Left ventricle myocardium superior (tissue), 1 donor: ENCODE data around the gene PRELP. TPM values are rescaled to one million over a fixed set of nuclear protein-coding genes. Genes with fewer than 3 reads are reported as not detected.
"Not testable (repeated sequence)": the region's sequence is repeated elsewhere in the genome, so short reads cannot be mapped to it uniquely, and the experiment has no call there.

ENCODE experiments used
- ATAC-seq: fragments of 200-7000 bp; cut with Tn5 transposase; one replicate; pipeline ENCODE4 v1.9.1; 2020; ENCODE audit warnings: mild to moderate bottlenecking, moderate library complexity
- DNase-seq: peaks from one replicate; pipeline ENCODE4 v3.0.0-alpha.2; 2020
- intact Hi-C: fragments of 100-400 bp; cut with micrococcal nuclease; formaldehyde crosslinking; loops from one replicate; pipeline ENCODE4 v1.11.0; 2022
- long read RNA-seq: library from polyadenylated mRNA; unstranded; transcript quantifications from one replicate; pipeline ENCODE4 v2.0.0, GENCODE V29; 2021
- total RNA-seq: library from RNA; stranded (reverse); fragmentation: NEBNext Ultra II Directional; extraction: Animal tissue kit (Norgen Biotek cat#: 25700); gene quantifications from one replicate; pipeline ENCODE4 v1.2.1, GENCODE V29; 2021
- donor health status: DM: no; HTN: yes; CAD: no; lungs with severe emphysema.

The PRELP gene
- 22.5 TPM for total RNA-seq
- long read RNA-seq, full-length matches to known transcripts: 17 of 41 reads
- long read RNA-seq, partial matches to known transcripts: 11 of 41 reads
- long read RNA-seq, other reads (novel, unspliced or antisense): 13 of 41 reads

DNA sequence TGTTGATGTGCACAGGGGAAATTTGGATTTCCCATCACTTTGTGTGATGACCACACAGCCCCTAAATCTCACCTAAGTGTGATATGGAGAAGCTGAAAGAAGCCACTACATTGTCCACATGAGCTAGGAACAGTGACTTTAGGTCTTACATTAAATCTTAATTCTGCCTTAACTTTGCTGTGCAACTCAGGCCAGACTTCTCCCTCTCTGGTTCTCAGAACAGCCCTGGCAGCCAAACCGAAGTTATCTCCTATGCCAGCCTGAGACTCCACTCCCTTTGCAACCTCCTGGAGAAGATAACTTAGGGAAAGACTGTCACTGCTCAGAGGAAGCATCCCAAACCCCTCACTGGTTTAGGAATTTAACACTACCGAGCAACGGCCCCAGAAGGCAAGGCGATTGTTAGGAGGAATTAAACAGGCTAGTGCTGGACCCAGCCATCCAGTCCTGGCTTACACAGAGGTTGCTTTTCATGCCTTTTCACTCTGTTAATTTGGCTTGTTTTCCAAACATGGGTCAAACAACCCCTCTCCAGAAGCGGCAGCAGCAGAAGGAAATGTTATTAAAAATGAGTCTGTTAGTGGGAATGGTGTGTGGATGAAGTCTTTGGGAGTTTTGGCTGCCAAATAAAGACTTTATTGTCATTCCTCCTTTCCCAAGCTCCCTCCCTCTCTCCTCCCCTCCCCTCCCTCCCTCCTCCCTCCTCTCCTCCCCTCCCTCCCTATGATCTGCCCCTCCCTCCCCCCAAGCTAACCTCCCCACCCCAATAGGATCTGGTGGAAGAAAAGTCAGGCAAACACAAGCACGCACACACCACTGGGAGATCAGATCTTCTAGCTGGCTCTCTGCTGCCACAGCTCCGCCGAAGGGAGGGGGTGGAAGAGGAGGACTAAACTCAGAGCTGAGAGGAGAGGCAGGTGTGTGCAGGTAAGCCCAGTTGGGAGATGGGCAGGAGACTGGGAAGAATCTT, at the start of gene PRELP:
TSS of gene PRELP (plus strand) at position 795 of the 970 bp plus-strand sequence. CDS start 7,379 bp downstream, outside the sequence.
- intact Hi-C loops: no loop called here
- ATAC-seq (peak; percentile 78), DNase-seq (peak; percentile 52)

DNA sequence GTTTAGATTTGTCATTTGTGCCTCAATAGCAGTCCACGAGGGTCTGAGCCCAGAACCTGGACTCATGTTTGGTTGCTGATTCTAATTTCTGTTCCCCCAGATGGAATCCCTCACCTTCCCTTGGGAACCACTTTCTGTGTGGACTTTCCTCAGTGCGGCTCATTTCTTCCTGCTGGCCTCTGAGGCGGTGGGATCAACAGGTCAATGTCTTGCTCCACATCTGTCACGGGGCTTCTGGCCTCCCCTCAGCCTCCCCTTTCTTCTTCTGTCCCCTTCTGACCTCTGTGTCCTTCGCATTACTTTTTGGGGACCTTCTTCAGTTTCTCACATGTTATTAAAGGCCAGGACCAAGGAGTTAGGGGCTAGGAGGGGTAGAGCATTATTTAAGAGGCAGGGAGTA, 49.2 kb upstream of the PRELP start:
- ATAC-seq: no peak
- intact Hi-C loops: no loop called here

DNA sequence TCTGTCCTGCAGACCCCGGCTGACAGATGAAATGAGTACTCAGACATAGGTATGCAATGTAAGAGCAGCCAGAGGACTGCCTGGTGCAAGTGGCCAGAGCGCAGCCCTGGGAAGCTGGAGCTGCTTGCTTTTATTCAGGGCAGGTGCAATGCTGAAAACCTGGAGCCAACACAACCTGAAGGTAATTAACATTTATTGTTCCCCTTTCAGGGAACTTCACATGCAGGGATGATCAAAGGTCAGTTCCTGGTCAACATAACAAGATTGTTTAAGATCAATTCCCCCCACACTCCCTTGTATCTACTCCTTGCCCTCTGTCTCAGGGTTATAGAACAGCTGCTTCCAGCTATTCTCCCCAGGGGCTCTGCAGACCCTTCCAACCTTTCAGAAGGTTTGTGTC, 48.7 kb upstream of the PRELP start:
- intact Hi-C loops: no loop called here
- DNase-seq: no peak
- no peak for ATAC-seq

More for the DNA sequence above, 49.2 kb upstream of the PRELP start:
- DNase-seq: no peak

DNA sequence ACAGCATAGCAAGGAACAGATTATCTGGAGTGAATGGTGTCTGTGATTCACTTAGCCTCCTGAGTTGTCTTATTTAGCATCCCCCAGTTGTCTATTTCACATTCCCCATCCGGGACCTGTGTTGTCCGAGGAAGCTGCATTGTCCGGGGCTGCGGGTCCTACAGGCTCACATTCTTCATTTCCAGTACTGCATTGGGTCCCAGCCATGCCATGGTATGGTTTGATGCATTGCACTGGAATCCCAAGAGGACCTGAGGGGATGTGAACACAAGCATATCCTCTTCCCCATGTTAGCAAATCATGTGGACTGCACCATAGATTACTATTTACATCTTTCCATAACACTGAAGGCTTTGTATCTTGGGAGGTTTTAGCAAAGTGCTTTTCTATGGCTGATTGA, 48.2 kb upstream of the PRELP start:
- DNase-seq: no peak
- intact Hi-C loops: no loop called here
- no peak for ATAC-seq

DNA sequence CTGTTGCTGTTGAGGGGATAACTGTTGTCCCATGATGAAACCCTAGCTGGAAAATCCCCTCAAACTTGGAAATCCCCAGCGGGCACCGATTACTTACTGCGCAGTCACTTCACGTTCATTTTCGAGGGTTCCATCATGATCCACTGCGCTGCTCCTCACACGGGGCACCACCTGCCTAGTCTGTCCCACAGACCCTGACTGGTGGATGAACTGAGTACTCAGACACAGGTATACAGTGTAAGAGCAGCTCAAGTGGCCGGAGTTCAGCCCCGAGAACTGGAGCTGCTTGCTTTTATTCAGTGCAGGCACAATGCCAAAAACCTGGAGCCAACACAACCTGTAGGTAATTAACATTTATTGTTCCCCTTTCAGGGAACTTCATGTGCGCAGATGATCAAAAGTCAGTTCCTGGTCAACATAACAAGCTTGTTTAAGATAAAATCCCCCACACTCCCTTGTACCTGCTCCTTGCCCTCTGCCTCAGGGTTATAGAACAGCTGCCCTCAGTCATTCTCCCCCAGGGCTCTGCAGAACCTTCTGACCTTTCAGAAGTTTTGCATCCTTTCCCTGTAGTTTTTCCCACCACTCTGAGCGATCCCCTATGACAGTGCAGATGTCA, 46.5 kb upstream of the PRELP start:
- intact Hi-C loops: no loop called here
- no peak for ATAC-seq
- DNase-seq: no peak

DNA sequence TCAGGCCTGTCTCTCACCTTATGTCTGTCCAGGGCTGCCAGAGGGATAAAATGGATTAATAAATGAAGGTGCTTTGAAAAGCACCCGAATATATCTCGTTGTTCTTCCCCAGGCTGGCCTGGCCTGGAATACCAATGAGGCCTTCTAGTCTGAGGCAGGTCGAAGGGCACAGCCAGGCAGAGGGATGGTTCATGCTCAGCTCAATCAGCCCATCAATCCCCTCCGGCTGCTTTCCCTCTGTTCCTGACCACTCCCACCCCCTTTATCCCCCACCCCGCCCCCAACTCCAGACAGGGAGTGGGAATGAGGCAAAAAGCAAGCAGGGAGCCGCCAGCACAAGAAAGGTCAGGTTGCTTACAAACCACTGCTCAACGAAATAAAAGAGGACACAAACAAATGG, 40.0 kb upstream of the PRELP start:
- no peak for ATAC-seq
- intact Hi-C loops: no loop called here

DNA sequence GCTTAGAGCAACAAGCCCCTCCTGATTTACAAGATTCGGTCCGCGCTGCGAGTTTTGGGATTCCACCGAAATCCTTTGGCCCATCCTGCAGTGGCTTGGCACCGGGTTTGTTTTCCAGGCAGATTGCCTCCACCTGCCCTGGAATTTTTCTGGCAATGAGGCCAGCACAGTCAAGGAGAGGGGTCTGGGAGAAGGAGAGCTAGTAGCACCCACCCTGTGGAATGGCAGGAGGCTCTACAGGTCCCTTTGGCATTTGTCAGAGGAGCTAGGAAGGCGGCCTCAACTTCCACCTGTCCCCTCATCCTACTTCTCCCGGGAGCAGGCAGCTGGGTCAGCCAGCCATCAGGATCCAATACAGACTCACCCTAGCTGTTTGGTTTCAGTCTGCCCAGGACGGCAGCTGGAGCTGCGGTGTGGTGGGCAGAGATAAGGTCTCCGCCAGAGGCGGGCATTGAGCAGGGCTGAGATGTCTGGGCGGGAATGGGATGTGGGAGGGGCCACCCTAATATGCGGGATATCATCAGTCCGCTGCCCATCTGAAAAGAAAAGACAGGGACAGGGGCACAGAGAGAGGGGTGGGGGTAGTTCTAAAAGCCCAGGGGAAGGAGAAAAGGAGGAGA, 37.8 kb upstream of the PRELP start:
- no peak for ATAC-seq
- DNase-seq: no peak
- intact Hi-C loops: no loop called here

More for the DNA sequence above, 40.0 kb upstream of the PRELP start:
- DNase-seq: no peak

DNA sequence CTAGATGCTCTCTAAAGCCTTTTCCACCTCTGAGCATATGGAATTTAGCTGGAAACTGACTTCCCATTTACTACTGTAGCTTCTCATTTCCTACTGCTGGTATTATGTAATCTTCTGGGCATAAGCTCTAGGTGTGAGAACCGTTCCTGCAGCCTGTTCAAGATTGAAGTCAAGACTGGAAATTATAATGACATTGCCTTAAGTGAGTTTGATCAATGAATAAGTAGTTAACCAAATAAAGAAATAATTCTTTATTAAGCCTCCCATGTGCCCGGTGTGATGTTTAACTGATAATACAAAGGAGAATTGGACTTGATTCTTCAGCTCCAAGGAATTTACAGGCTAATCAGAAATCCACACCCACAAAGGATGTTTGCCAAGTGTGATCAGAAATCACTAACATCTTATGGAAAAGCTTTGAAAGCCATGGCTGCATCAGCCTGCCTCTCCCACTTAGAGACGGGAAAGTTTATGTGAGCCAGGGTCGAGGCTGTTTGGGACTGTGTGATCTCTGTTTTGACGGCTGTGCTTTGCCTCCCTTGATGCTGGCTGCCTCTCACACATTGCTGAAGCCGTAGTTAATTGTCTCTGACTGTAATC, 36.4 kb upstream of the PRELP start:
- DNase-seq (no peak), ATAC-seq (no peak)
- intact Hi-C loops: no loop called here

DNA sequence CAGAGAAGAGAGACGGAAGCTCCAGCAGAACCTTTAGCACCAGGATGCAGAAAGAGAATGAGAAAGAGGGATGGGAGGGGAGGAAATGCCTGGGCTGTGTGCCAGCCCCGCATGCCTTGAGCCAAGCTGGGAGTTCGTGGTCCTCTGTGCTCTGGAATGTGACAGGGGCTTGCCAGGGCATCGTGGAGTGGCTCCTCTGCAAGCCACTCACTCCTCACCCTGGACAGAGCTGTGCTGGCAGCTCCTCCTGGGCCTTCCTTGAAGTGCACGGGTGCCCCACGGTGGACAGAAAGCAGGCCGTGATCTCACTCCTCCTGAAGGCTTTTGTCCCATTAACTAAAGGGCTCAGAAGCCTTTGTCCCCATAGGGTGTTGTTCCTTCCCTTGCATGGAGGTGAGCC, 34.8 kb upstream of the PRELP start:
- peak; percentile 96 for ATAC-seq

DNA sequence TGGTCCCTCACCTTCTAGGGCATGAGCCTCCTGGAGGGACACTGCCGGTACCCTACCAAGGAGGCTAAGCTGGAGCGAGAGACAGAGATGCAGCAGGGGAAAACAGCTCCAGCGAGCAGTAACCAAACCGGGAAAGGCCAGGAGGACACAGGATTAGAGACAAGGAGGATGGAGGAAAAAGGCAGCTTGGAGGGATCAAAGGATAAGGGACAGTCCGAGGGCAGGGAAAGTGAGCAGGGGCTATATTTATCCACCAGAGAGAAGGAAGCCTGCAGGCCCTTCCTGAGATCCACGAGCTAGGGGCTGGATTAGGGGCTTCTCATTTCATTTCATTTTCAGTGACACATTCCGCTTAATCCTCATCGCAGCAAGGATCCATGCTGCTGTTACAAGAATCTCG, 33.8 kb upstream of the PRELP start:
- intact Hi-C loops: no loop called here
- ATAC-seq: no peak
- DNase-seq: no peak

More for the DNA sequence above, 34.8 kb upstream of the PRELP start:
- DNase-seq: peak; percentile 86
- intact Hi-C loops: no loop called here

DNA sequence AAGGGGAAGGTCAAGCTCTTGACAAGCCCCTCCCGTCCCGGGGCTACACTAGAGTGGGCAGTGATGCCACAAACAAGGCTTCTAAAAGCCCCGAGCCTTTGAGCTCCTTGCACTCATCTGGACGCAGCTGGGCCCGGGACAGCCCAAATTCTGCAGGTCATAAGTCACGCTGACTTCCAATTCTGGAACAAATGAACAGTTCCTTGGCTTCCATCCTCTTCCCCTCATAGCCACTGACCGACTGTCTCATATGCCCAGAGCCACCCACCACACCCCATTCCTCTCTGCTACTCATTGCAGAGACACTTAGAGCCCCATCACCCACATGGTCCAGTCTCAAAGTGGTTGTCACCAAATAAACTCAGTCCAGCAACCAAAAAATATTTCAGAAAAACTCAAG, 32.8 kb upstream of the PRELP start:
- ATAC-seq (peak; percentile 40), DNase-seq (peak; percentile 49)
- intact Hi-C loops: no loop called here

DNA sequence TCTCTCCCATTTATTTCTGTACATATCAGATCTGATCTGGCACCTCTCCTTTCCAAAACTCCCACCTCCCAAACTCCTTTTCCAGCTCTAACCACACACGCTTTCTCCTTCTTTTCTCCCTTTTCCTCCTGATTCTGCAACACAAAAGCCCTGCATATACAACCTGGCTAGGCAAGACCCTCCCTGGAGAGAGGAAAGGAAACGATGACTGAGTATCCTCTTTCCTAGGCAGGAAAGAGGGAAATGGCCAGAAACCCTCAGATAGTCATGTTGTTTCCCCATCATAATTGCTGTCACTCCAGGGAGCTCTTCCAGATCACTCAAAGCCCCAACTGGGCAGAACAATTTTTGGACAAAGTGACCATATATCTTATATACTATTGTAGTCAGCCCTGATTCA, 32.3 kb upstream of the PRELP start:
- intact Hi-C loops: no loop called here
- no peak for ATAC-seq
- DNase-seq: no peak

DNA sequence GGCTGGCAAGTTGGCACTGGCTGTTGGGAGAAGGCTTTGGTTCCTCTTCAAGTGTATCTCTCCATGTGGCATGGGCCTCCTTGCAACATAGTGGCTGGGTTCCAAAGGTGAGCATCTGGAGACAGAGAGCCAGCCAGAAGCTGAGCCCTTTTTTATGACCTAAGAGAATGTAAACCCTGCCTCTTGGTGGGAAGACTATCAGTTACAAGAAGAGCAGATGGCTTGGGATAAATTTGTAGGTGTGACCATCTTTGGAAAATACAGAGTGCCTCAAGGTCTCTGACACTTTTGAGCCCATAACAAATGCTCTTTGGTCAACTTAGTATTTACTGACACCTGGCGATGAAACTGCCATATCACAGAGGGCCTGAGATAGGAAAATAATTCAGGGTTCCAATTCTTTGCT, 31.4 kb upstream of the PRELP start:
- ATAC-seq (no peak), DNase-seq (no peak)
- intact Hi-C loops: no loop called here

DNA sequence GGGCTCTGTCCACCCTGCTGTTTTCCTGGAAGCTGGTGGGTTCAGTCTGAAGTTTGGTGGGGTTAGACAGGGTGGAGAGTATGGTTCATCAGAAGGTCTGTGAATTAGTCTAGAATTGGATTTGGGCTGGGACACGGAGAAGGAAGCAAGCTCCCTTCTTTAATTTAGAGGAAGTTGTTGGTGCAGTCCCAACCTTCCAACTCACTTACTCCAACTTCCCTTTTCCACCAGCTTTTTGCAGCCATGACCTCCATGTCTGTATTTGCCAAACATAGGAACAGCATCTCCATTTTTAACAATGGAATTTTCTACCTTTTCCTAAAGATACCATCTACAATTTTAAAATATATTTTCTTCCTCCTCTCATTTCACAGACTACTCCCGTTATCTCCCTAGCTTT, 28.5 kb upstream of the PRELP start:
- intact Hi-C loops: no loop called here
- ATAC-seq (no peak), DNase-seq (no peak)

DNA sequence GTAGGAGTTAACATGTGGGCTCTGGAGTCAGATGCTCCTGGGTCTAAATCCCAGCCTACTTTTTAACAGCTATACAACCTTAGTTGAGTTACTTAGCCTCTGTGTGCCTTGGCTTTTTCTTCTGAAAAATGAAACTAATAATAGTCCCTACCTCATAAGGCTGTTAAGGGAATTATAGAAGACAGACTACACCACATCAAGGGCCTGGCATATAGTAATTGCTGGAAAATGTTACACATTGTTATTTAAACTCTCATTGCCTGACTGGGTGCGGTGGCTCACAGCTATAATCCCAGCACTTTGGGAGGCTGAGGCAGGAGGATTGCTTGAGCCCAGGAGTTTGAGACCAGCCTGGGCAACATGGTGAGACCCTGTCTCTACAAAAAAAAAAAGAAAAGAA, 28.0 kb upstream of the PRELP start:
- ATAC-seq, DNase-seq, intact Hi-C loops: not testable (repeated sequence)

DNA sequence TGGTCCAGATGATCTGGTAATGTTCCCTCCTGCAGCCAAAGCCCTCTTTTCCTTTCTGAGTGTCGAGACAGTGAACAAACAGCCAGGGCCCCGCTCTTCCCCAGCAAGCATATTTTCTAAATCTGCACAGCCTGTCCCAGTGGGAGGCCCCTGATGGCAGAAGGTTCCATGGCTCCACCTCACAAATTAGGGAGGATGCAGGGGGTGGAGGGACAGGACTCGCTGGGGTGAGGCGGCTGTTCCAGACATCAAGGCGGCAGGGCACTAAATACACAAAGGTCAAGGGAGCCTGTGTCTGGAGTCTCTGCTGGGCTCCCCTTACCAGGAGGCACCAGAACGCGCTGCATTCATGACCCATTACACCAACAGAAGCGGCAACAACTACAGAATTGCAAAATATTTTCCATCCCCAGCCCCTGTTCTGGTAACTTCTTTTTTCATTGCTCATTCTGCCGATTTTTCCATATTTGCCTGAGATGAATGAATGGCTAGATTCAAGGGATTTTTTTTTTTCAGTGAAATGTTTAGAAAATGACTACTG, 27.0 kb upstream of the PRELP start:
- DNase-seq (peak; percentile 55), ATAC-seq (peak; percentile 75)
- intact Hi-C loops: no loop called here

DNA sequence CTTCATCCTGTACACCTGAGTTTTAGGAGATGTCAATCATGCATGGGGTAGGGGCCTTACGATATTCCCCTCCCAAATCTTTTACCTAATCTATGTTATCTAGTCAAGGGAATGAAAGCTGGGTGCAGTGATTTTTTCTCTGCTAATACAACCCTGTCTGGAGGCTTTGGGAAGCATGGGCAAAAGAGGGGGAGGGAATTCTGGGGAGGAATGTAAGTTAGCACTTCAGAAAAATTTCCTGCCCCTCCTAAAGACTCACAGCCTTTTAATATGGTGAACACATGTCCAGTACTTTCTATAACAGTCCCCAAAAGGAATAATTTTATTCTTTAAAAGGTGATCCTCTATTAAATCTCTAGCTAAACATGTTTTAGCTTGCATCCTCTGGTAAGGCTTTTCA, 25.6 kb upstream of the PRELP start:
- no peak for DNase-seq
- no peak for ATAC-seq
- intact Hi-C loops: no loop called here

DNA sequence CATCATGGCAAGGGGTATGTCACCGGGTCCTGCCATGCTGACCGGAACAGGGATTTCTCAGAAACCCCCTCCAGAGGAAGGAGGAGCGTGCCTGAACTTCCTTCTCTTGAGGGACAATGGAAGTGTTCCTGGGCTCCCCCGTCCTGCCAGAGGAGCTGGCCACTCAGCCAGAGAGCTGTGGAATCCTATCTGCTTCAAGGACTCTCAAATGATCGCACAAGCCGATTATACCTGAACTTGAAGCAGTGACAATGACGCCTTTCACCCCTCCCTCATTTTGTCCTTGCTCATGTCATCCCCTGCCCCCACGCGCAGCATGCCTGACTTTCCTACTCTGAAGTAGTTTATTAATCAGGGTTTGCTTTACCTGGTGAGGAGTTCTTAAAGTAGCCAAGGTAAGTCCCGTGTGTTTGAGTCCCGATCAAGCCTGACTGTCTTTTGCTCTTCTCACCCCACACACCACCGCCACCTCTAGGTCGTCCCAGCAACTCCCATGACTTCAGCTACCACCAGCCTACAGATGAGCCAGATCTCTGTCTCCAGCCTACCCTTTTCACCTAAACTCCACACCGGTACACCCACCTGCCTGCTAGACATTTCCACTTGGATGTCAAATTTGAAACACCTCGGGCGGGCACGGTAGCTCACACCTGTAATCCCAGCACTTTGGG, 25.0 kb upstream of the PRELP start:
- intact Hi-C loops: no loop called here
- ATAC-seq: no peak
- no peak for DNase-seq
